Activated T-helper 2 cell treated with anti-CD3 and anti-CD28 coated beads, Interferon-gamma antibody, Interleukin-2, Interleukin-4, amounts not matched to agents 10 μg/mL and 5 μg/mL and 100 μg/mL, durations not matched to agents 14 hours and 24 hours and 36 hours (primary cell): ENCODE measurements around the gene G0S2. TPM values are rescaled to one million over a fixed set of nuclear protein-coding genes. Genes with fewer than 3 reads are reported as not detected.

ENCODE experiments used
- DNase-seq: peaks from one replicate; pipeline ENCODE4 v3.0.0; 2021; ENCODE audit warnings: low spot score
- H3K27ac Mint-ChIP-seq: one replicate; pipeline ENCODE4 v1.8.0; 2021; ENCODE audit warnings: mixed read lengths
- H3K27me3 Mint-ChIP-seq: one replicate; pipeline ENCODE4 v1.8.0; 2021; ENCODE audit warnings: low read depth, mixed read lengths
- H3K36me3 Mint-ChIP-seq: one replicate; pipeline ENCODE4 v1.8.0; 2021; ENCODE audit warnings: low read depth, mixed read lengths
- H3K4me1 Mint-ChIP-seq: one replicate; pipeline ENCODE4 v1.8.0; 2021; ENCODE audit warnings: low read depth, mixed read lengths
- H3K4me3 Mint-ChIP-seq: one replicate; pipeline ENCODE4 v1.8.0; 2021; ENCODE audit warnings: low read depth, mild to moderate bottlenecking, moderate library complexity, mixed read lengths
- H3K9me3 Mint-ChIP-seq: one replicate; pipeline ENCODE4 v1.8.0; 2021; ENCODE audit warnings: mixed read lengths
- intact Hi-C: fragments of 100-400 bp; cut with micrococcal nuclease; formaldehyde crosslinking; loops from one replicate; pipeline ENCODE4 v1.15.1; 2023
- total RNA-seq: library from RNA; stranded (reverse); gene quantifications from 2 replicates; pipeline ENCODE4 v1.2.3, GENCODE V29; 2022

G0S2 gene
- total RNA-seq: 49.3 and 49.4 TPM in 2 replicates

- intact Hi-C loops: loop anchor here (5.0 kb wide), 1 partner anchor 152 kb away; the partner anchor contains the start of gene UTP25
- DNase-seq: no peak
- H3K27me3 Mint-ChIP-seq: peaks cover 28% of the 10 kb centered on the region
- peaks cover 4% of the 10 kb centered on the region for H3K9me3 Mint-ChIP-seq
- peaks cover 25% of the 10 kb centered on the region for H3K36me3 Mint-ChIP-seq
- H3K4me3 Mint-ChIP-seq: peak within 1 kb of the TSS; percentile 72
- peaks cover 70% of the 10 kb centered on the region for H3K4me1 Mint-ChIP-seq
- peak within 1 kb of the TSS; percentile 82 for H3K27ac Mint-ChIP-seq
Measured at GRCh38 chr1:209674957-209675564, at the start of gene G0S2. Gene G0S2 (plus strand): TSS chr1:209675412. CDS start chr1:209675685, 273 bp downstream.

- Mint-ChIP-seq H3K4me3 (no peak overlapping the region), H3K9me3 (no peaks in the 10 kb centered on the region), H3K36me3 (no peaks in the 10 kb centered on the region), H3K27me3 (peaks cover 2% of the 10 kb centered on the region), H3K4me1 (peaks cover 4% of the 10 kb centered on the region), H3K27ac (no peak overlapping the region)
- no peak for DNase-seq
- intact Hi-C loops: loop anchor here (2.0 kb wide), 1 partner anchor 49 kb away; no protein-coding TSS in a partner anchor
Measured at GRCh38 chr1:209625791-209626285, 49.4 kb upstream of the G0S2 start.

GRCh38 chr1:209626346-209627026, 48.7 kb upstream of the G0S2 start:
- no peak for DNase-seq
- peaks cover 4% of the 10 kb centered on the region for H3K4me1 Mint-ChIP-seq
- H3K27me3 Mint-ChIP-seq: peaks cover 2% of the 10 kb centered on the region
- no peaks in the 10 kb centered on the region for H3K36me3 Mint-ChIP-seq
- no peak overlapping the region for H3K4me3 Mint-ChIP-seq
- no peak overlapping the region for H3K27ac Mint-ChIP-seq
- intact Hi-C loops: loop anchor here (1.0 to 2.0 kb wide), 4 partner anchors 24 to 121 kb away; no protein-coding TSS in a partner anchor
- no peaks in the 10 kb centered on the region for H3K9me3 Mint-ChIP-seq

GRCh38 chr1:209627027-209627731, 48.0 kb upstream of the G0S2 start:
- no peak for DNase-seq
- H3K4me1 Mint-ChIP-seq: peaks cover 4% of the 10 kb centered on the region
- H3K36me3 Mint-ChIP-seq: no peaks in the 10 kb centered on the region
- H3K4me3 Mint-ChIP-seq: no peak overlapping the region
- H3K27ac Mint-ChIP-seq: no peak overlapping the region
- H3K9me3 Mint-ChIP-seq: no peaks in the 10 kb centered on the region
- intact Hi-C loops: loop anchor here (1.0 to 2.0 kb wide), 4 partner anchors 25 to 120 kb away; no protein-coding TSS in a partner anchor
- peaks cover 2% of the 10 kb centered on the region for H3K27me3 Mint-ChIP-seq

- no peak overlapping the region for H3K4me3 Mint-ChIP-seq
- DNase-seq: peak; percentile 63
- peaks cover 4% of the 10 kb centered on the region for H3K4me1 Mint-ChIP-seq
- H3K36me3 Mint-ChIP-seq: no peaks in the 10 kb centered on the region
- H3K9me3 Mint-ChIP-seq: no peaks in the 10 kb centered on the region
- intact Hi-C loops: loop anchor here (1.0 to 2.0 kb wide), 4 partner anchors 25 to 120 kb away; no protein-coding TSS in a partner anchor
- no peak overlapping the region for H3K27ac Mint-ChIP-seq
- H3K27me3 Mint-ChIP-seq: peaks cover 2% of the 10 kb centered on the region
Measured at GRCh38 chr1:209627732-209628196, 47.4 kb upstream of the G0S2 start.

- no peaks in the 10 kb centered on the region for H3K36me3 Mint-ChIP-seq
- no peak overlapping the region for H3K4me3 Mint-ChIP-seq
- no peaks in the 10 kb centered on the region for H3K9me3 Mint-ChIP-seq
- intact Hi-C loops: no loop called here
- no peak for DNase-seq
- H3K27ac Mint-ChIP-seq: no peak overlapping the region
- peaks cover 2% of the 10 kb centered on the region for H3K27me3 Mint-ChIP-seq
- H3K4me1 Mint-ChIP-seq: peaks cover 4% of the 10 kb centered on the region
Measured at GRCh38 chr1:209628618-209629299, 46.5 kb upstream of the G0S2 start.

GRCh38 chr1:209629621-209630382, 45.4 kb upstream of the G0S2 start:
- no peak overlapping the region for H3K27ac Mint-ChIP-seq
- H3K27me3 Mint-ChIP-seq: peaks cover 2% of the 10 kb centered on the region
- intact Hi-C loops: no loop called here
- no peaks in the 10 kb centered on the region for H3K9me3 Mint-ChIP-seq
- DNase-seq: no peak
- peaks cover 5% of the 10 kb centered on the region for H3K4me1 Mint-ChIP-seq
- no peak overlapping the region for H3K4me3 Mint-ChIP-seq
- H3K36me3 Mint-ChIP-seq: no peaks in the 10 kb centered on the region

GRCh38 chr1:209630383-209631225, 44.6 kb upstream of the G0S2 start:
- Mint-ChIP-seq H3K9me3 (no peaks in the 10 kb centered on the region), H3K4me3 (no peak overlapping the region), H3K4me1 (peaks cover 8% of the 10 kb centered on the region), H3K27me3 (peaks cover 2% of the 10 kb centered on the region), H3K27ac (no peak overlapping the region), H3K36me3 (no peaks in the 10 kb centered on the region)
- intact Hi-C loops: no loop called here
- no peak for DNase-seq

- H3K4me3 Mint-ChIP-seq: no peak overlapping the region
- H3K9me3 Mint-ChIP-seq: no peaks in the 10 kb centered on the region
- no peaks in the 10 kb centered on the region for H3K36me3 Mint-ChIP-seq
- intact Hi-C loops: no loop called here
- H3K27ac Mint-ChIP-seq: no peak overlapping the region
- H3K27me3 Mint-ChIP-seq: peaks cover 2% of the 10 kb centered on the region
- peaks cover 8% of the 10 kb centered on the region for H3K4me1 Mint-ChIP-seq
- no peak for DNase-seq
Measured at GRCh38 chr1:209633335-209633997, 41.7 kb upstream of the G0S2 start.

GRCh38 chr1:209634005-209634737, 41.0 kb upstream of the G0S2 start:
- H3K9me3 Mint-ChIP-seq: no peaks in the 10 kb centered on the region
- H3K36me3 Mint-ChIP-seq: no peaks in the 10 kb centered on the region
- peaks cover 7% of the 10 kb centered on the region for H3K4me1 Mint-ChIP-seq
- H3K27me3 Mint-ChIP-seq: peaks cover 2% of the 10 kb centered on the region
- intact Hi-C loops: no loop called here
- DNase-seq: no peak
- H3K4me3 Mint-ChIP-seq: no peak overlapping the region
- no peak overlapping the region for H3K27ac Mint-ChIP-seq
